Measurements from ENCODE around the gene FAM135A. TPM values are rescaled to one million over a fixed set of nuclear protein-coding genes. Genes with fewer than 3 reads are reported as not detected.

FAM135A gene
- total and polyA plus RNA-seq, 9 of the 15 experiments (the other 6 are each of a cell fraction or from before 2014, with no cell fraction given) = 7.4 to 32.9 (median 19.2) TPM

- TF ChIP-seq, protein P1, sequence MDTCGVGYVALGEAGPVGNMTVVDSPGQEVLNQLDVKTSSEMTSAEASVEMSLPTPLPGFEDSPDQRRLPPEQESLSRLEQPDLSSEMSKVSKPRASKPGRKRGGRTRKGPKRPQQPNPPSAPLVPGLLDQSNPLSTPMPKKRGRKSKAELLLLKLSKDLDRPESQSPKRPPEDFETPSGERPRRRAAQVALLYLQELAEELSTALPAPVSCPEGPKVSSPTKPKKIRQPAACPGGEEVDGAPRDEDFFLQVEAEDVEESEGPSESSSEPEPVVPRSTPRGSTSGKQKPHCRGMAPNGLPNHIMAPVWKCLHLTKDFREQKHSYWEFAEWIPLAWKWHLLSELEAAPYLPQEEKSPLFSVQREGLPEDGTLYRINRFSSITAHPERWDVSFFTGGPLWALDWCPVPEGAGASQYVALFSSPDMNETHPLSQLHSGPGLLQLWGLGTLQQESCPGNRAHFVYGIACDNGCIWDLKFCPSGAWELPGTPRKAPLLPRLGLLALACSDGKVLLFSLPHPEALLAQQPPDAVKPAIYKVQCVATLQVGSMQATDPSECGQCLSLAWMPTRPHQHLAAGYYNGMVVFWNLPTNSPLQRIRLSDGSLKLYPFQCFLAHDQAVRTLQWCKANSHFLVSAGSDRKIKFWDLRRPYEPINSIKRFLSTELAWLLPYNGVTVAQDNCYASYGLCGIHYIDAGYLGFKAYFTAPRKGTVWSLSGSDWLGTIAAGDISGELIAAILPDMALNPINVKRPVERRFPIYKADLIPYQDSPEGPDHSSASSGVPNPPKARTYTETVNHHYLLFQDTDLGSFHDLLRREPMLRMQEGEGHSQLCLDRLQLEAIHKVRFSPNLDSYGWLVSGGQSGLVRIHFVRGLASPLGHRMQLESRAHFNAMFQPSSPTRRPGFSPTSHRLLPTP (IDR thresholded peaks at IDR 0.05; ENCODE audit: borderline replicate concordance, extremely low read depth, insufficient read length) = no peak
- TF ChIP-seq ETV1 (tag; conservative IDR thresholded peaks at IDR 0.05; ENCODE audit: low read depth) = no peak
- 0 out of 4 replicates have a peak, but pooled peaks of 1 of the 2 experiments have one; percentile 30 for TF ChIP-seq MLLT1 (IDR thresholded peaks at IDR 0.05)
- TF ChIP-seq IFI16 (CRISPR knock-in tag; IDR thresholded peaks at IDR 0.05) = no peak
- TF ChIP-seq ZFPM2 (CRISPR knock-in tag; IDR thresholded peaks at IDR 0.05) = no peak
- TF ChIP-seq, protein P2, sequence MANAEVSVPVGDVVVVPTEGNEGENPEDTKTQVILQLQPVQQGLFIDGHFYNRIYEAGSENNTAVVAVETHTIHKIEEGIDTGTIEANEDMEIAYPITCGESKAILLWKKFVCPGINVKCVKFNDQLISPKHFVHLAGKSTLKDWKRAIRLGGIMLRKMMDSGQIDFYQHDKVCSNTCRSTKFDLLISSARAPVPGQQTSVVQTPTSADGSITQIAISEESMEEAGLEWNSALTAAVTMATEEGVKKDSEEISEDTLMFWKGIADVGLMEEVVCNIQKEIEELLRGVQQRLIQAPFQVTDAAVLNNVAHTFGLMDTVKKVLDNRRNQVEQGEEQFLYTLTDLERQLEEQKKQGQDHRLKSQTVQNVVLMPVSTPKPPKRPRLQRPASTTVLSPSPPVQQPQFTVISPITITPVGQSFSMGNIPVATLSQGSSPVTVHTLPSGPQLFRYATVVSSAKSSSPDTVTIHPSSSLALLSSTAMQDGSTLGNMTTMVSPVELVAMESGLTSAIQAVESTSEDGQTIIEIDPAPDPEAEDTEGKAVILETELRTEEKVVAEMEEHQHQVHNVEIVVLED (CRISPR knock-in tag; IDR thresholded peaks at IDR 0.05) = no peak
- peak; percentile 95 for TF ChIP-seq POLR2A (conservative IDR thresholded peaks at IDR 0.05)
- no peak for TF ChIP-seq ZNF12 (CRISPR knock-in tag; IDR thresholded peaks at IDR 0.05)
- no peak for TF ChIP-seq ZNF785 (CRISPR knock-in tag; IDR thresholded peaks at IDR 0.05)
- no peak for TF ChIP-seq ZFP91 (CRISPR knock-in tag; IDR thresholded peaks at IDR 0.05)
- no peak for TF ChIP-seq ARID1B (IDR thresholded peaks at IDR 0.05)
- TF ChIP-seq EP300 (IDR thresholded peaks at IDR 0.05; ENCODE audit: low read length) = no peak
- TF ChIP-seq HINFP (tag; conservative IDR thresholded peaks at IDR 0.05; ENCODE audit: low read depth) = no peak
- no peak for TF ChIP-seq RAD51 (IDR thresholded peaks at IDR 0.05; ENCODE audit: borderline replicate concordance, low read depth)
- no peak for TF ChIP-seq ESRRA (IDR thresholded peaks at IDR 0.05; ENCODE audit: borderline replicate concordance, low read depth)
- TF ChIP-seq ZBTB1 (CRISPR knock-in tag; IDR thresholded peaks at IDR 0.05; ENCODE audit: borderline replicate concordance, low read depth) = no peak
- TF ChIP-seq NCOA1 (IDR thresholded peaks at IDR 0.05; ENCODE audit: low read depth) = no peak
- no peak for TF ChIP-seq ZNF408 (CRISPR knock-in tag; IDR thresholded peaks at IDR 0.05; ENCODE audit: low read depth)
- no peak for TF ChIP-seq HNRNPUL1 (IDR thresholded peaks at IDR 0.05; ENCODE audit: low read length)
- TF ChIP-seq ZNF146 (CRISPR knock-in tag; IDR thresholded peaks at IDR 0.05; ENCODE audit: unreplicated experiment) = no peak
Measured at GRCh38 chr6:70566751-70567382, 153.6 kb downstream of the FAM135A start, which contains the start of gene SDHAF4 (continued).
